RWPE1 (cell line): ENCODE results near the gene WFDC12.
A peak's percentile ranks its signal among the peaks of the same experiment; 100 is the strongest.

Source experiments
- CTCF ChIA-PET: fragments of 350-600 bp; sonication (Branson Sonifier 250); formaldehyde crosslinking; extraction: SDS; loops from one replicate; lab custom pipeline; 2021; lab: Yijun Ruan, JAX
- POLR2A ChIA-PET: fragments of 400-600 bp; formaldehyde crosslinking; extraction: SDS; loops from one replicate; lab custom pipeline; 2020; ENCODE audit warnings: antibody characterized with exemption; ENCODE audit not compliant: low non-redundant PET; lab: Yijun Ruan, JAX
- DNase-seq: peaks from one replicate; pipeline ENCODE4 v3.0.0; 2012; ENCODE audit warnings: low spot score
- H3K27ac ChIP-seq: fragments of 450-650 bp; 2 replicates; pipeline ENCODE4 v1.5.1; 2017
- TF ChIP-seq, protein P1 (sequence below): fragments of 450-650 bp; conservative IDR thresholded peaks from 2 replicates; pipeline ENCODE4 v1.5.1; 2017; ENCODE audit warnings: low read depth, mild to moderate bottlenecking

WFDC12 gene

DNA sequence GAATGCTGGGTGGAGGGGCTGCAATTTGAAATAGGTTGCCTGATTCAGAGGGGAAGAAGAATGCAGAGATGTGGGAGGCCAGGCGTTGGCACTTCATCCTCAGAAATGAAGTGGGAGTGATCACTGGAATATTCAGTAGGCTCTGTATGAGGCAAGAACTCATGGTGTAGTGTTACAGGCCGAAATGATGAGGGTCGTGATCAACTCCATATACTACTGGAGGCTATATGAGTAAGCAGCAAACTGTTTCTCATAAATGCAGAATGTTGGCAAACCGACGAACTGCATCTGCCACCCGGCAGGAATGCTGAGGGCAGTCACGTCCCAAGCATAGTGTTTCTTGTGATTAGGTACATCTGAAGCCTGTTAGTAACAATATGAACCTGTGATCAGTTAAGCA is 36.0 kb downstream of the WFDC12 start:
- peak; percentile 88 for DNase-seq
- CTCF ChIA-PET: interaction anchor here (0.7 kb wide), 1 partner anchor 18 kb away, joined by 3 read pairs; no protein-coding TSS in a partner anchor
- no peak overlapping the region for H3K27ac ChIP-seq
- TF ChIP-seq, protein P1, sequence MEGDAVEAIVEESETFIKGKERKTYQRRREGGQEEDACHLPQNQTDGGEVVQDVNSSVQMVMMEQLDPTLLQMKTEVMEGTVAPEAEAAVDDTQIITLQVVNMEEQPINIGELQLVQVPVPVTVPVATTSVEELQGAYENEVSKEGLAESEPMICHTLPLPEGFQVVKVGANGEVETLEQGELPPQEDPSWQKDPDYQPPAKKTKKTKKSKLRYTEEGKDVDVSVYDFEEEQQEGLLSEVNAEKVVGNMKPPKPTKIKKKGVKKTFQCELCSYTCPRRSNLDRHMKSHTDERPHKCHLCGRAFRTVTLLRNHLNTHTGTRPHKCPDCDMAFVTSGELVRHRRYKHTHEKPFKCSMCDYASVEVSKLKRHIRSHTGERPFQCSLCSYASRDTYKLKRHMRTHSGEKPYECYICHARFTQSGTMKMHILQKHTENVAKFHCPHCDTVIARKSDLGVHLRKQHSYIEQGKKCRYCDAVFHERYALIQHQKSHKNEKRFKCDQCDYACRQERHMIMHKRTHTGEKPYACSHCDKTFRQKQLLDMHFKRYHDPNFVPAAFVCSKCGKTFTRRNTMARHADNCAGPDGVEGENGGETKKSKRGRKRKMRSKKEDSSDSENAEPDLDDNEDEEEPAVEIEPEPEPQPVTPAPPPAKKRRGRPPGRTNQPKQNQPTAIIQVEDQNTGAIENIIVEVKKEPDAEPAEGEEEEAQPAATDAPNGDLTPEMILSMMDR: no peak
- POLR2A ChIA-PET: no interaction called here

DNA sequence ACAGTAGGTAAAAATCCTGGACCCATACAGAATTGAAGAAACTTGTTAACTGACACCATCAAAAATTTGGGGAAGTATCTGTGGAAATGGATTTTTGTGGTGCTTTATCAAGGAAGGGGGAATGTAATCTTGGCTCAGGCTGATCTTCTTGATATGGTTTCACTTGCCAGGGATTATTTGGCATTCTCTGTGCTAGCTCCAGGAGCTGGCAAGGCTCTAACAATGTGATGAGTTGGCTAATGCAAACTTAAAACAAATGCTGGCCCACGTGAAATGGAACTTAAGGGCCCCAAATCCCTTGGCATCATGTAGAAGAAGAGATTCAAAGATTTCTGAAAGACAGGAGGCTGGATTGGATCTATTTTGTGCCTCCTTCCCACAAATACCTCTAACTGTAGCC is 36.5 kb downstream of the WFDC12 start:
- no peak overlapping the region for H3K27ac ChIP-seq
- CTCF ChIA-PET: interaction anchor here (1.9 to 2.1 kb wide), 2 partner anchors 8 to 44 kb away, joined by 11 to 12 read pairs; no protein-coding TSS in a partner anchor
- POLR2A ChIA-PET: no interaction called here
- TF ChIP-seq, protein P1: no peak
- DNase-seq: no peak

DNA sequence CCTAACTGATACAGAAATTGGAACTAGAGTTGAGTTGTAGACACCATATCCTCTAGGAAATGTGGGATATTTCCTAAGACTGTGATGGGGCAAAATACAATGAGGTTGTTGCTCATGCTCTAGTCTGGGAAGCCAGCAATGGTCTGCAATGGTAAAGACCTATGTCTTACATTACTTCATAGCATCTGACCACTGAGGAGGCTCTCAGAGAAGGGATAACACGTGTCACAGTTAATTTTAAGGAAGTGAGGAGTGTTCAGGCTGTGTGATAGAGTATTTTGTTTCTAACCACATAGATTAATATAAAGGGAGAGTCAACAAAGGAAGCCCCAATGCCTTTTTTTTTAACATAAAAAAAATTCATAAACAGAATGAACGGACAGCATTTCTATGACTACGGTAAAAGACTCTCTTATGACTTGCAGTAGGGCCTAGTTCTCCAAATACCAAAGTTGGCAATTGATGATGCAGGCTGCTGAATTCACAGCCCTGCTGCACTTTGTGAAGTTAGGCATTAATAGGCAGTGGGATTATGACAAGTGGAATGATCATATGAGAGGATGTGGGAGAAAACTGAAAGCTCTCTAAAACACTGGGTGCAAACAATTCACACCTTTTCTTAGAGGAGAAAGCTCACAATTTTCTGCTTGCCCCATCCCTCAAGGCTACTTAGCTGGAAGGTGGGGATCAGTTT is 37.0 kb downstream of the WFDC12 start:
- no peak for DNase-seq
- ChIA-PET CTCF (interaction anchor here (0.6 to 2.1 kb wide), 3 partner anchors 9 to 215 kb away, joined by 4 to 12 read pairs (median 11); no protein-coding TSS in a partner anchor), POLR2A (no interaction called here)
- TF ChIP-seq, protein P1: no peak
- H3K27ac ChIP-seq: no peak overlapping the region

DNA sequence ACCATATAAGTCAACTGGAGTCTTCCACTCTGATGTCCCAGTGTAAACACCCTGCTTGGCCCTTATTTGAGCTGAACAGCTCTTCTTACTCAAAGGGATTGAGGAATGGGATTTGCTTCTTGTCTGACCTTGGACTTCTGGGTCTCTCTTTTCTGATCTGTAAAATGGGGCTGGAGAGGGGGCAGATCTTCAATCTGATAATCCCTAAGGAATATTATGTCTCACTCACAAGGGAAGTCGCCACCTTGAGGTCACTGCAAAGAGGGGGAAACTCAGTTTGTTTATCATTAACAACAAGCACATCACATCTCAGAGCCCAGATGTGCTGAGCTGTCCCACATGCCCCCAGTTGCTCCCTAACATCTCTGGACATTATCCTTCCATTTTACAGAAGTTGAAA is 38.4 kb downstream of the WFDC12 start:
- CTCF ChIA-PET: interaction anchor here (0.5 to 2.1 kb wide), 4 partner anchors 10 to 535 kb away, joined by 3 to 12 read pairs (median 8); no protein-coding TSS in a partner anchor
- TF ChIP-seq, protein P1: no peak
- DNase-seq: no peak
- POLR2A ChIA-PET: no interaction called here
- H3K27ac ChIP-seq: no peak overlapping the region

DNA sequence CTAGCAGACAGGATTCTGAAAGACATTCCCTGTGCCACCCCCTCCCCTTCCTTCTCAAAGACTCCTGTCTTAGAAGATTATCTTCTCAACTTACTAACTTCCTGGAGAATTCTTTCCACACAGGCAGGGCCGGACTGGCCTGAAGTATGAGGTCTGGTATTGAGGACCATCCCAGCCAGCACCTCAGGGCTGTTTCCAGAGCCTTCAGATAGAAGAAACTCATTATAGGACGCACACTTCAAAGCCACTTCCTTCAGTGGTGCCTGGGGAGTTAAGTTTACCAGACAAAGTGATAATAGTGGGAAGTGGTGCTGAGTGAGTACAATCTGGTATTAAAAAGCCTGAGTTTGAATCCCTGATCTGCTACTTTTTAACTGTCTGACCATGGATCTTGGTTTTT is 39.0 kb downstream of the WFDC12 start:
- ChIA-PET POLR2A (no interaction called here), CTCF (no interaction called here)
- no peak overlapping the region for H3K27ac ChIP-seq
- no peak for DNase-seq
- TF ChIP-seq, protein P1: no peak

DNA sequence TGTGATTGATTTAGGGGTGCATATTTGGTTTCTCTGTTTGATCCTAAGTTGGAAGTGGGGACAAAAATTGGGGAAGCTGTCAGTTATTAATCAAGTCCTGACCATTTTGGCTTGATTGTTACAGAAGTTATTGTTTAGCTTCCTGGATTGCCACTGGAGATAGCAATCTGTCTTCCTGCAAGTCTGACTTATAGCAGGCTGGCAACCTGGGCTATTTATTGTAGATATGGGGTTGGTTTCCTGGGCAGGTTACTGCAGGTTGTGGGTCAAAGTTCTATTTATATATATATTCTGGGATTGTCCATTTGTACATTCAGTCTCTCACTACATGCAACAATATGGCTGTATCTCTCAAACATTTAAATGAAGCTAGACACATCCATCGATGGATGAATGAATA is 41.1 kb downstream of the WFDC12 start:
- TF ChIP-seq, protein P1: no peak
- ChIA-PET CTCF (interaction anchor here (0.9 to 1.5 kb wide), 5 partner anchors 13 to 211 kb away, joined by 3 to 9 read pairs (median 3); no protein-coding TSS in a partner anchor), POLR2A (no interaction called here)
- H3K27ac ChIP-seq: no peak overlapping the region
- DNase-seq: no peak
